HuH-7 (cell line): Measurements from ENCODE around the gene KRI1.

Source experiments
- DNase-seq: peaks from one replicate; pipeline ENCODE4 v3.0.0; 2011; ENCODE audit warnings: low spot score

Gene KRI1

DNA sequence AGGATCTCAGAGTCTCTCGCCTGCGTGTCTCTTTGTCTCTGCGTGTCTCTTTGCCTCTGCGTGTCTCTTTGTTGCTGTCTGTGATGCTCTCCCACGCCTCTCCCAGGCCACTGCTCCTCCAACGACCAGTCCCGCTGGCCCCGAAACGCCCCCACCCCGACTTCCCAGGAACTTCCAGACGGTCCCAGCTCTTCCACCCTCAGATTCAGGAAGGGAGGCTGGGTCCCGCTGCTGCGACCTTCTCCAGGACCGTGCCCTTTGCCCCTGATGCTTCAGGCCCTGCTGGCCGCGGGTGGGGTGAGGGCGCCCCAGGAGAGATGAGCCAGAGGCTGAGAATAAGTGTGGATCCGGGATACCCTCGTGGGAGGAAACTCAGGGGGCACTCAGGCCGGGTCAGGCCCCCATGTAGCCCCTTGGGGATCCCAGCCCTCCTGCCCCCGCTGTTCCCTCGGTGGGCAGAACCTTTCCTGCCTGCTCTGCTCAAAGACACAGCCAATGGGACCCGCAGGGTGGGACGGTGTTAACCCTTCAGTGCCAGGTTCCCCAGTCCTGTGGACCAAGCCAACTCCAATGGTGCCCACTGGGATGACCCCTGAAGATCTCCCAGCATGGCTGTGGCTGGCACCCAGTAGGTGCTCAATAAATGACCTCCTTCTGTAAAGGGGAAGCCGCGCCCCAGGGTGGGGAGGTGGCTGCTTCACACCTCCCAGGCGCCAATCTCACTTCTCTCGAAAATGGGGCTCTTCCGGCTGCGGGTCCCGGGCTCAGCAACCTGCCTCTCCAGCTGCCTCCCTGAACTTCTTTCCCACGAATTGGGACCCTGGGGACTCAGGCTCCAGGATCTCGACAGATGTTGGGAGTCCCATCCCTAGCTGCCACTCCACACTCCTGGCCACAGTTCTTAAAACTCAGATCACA lies 47.1 kb downstream of the KRI1 start:
- DNase-seq, result no peak

DNA sequence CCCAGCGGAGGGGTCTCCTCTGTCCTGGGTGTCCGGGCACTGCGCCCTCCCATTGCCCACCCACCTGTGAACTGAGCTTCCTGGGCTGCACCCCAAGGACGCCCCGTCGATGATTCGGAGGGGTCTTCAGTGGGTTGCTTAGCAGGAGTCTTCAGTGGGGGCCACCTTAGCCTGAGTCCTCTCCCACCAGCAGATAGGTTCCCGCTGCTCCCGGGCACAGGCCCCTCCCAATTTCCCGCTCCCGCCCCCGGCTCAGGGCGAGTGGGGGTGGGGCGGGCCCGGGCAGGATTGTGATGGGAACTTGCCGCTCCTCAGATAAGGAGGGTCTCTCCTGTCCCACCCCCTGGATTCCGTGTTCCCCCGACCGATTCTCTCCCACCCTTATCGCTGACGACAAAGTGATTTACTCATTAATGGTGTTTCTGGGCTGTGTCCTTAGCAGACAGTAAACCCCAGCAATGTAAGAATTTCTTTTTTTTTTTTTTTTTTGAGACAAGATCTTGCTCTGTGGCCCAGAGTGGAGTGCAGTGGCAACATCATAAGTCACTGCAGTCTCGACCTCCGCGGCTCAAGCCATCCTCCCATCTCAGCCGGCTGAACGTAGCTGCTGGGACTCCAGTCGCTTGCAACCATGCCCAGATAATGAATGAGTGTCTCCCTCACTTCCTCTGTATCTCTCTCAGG lies 47.9 kb downstream of the KRI1 start:
- DNase-seq, result peak; percentile 70

DNA sequence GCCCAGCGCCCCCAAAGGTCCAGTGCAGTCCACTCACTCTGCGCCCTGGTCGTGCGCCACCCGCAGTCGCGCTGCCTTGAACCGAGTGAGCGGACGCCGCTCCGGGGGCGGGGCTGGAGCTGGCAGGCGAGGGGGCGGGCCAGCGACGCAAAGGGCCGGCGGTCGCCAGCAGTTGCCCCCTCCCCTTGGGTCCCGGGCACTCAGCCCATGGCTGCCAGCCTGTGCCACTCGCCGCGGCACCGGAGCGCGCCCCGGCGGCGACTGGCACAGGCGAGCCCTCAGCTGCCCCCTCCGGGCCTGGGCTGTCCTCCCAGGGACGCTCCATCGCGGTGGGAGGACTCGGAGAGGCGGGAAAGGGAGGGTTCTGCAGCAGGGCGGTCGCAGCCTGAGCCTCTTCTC lies 48.5 kb downstream of the KRI1 start, which contains the start of gene S1PR5:
TSS of gene S1PR5 (minus strand) at position 87 of the 399 bp plus-strand sequence. CDS start 2,436 bp downstream, outside the sequence.
- peak; percentile 66 for DNase-seq

DNA sequence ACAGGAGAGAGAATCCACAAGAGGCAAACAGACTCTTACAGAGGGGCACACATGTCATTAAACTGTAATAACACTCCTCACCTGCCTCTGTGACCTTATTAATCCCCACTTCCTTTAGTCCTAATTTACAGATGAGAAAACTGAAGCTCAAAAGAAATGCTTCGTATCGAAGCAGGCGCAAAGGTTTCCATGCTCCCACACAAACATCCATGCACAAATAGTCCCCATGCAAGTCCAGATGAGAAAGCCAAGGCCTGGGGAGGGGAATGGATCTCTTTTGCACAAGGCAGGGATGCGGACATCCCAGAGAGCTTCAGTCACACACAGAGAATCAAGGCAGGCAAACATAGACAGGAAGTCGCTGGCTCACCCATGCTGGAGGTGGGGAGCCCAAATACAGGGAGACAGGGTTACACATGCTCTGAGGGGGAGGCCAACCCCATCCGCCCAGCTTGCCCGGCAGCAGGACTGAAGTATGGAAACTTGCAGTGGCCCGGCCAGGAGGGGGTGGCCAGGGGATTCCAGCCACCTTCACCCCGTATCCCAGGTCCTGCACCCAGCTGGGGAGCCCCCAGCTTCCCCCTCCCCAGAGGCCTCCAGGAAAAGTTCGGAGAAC lies 49.0 kb downstream of the KRI1 start:
- no peak for DNase-seq

DNA sequence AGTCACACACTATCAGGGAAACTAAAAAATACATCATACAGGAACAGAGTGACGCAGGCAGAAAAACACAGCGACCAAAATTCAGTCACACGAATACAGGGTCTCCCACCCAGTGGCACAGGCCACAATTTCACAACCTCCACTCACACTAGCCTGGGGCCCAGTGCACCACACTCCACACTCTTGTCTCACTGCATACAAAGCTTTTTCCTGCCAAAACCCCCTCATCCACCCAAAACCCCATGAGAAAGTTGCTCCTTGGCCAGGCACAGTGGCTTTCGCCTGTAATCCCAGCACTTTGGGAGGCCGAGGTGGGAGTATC lies 49.8 kb downstream of the KRI1 start:
- no peak for DNase-seq

DNA sequence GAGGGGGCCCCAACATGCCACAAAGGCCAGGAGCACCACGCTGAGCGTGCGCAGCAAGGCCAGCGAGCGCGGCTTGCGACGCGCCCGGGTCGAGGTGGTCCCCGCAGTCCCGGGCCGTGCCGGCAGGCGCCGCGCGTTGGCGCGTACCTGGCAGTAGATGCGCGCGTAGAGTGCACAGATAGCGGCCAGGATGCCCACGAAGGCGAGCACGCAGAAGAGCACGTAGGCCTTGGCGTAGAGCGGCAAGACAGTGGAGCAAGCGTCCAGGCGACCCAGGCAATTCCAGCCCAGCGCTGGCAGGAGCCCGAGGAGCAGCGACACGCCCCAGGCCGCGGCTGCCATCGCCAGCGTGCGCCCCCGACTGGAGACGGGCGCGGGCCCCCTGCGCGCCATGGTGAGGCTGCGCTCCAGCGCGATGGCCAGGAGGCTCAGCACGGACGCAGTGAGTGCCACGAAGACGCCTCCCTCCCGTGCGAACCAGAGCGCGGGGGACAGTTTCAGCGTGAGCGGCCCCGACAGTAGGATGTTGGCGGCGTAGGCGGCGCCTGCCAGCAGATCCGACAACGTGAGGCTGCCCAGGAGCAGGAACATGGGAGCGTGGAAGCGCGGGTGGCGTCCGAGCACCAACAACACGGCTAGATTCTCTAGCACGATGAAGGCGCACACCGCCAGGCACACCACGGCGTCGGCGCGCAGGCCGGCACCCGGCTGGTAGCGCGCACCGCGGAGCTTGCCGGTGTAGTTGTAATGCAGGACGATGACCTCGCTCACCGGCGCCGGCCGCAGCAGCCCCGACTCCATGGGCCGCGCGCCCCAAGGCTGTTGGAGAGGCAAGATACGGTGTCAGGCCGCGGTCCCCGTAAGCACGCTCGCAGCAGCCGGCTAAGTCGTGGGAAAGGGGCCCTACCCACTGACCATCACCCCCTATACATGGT lies 51.3 kb downstream of the KRI1 start:
- no peak for DNase-seq

DNA sequence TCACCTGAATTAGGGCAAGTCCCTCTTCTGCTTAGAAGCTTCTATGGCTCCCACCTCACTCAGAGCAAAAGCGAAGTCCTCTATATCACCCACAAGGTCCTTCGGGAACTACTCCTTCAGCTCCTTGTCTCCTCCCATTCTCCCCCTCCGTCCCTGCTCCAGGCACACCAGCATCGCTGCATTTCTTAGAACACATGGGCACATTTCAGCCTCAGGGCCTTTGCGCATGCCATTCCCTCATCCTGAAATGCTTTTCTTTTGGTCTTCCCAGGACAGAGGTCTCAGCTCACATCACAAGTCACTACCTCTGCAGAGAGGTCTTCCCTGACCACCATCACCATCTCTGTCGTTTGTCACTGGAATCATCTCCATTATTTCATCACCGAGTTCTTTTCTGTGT lies 52.6 kb downstream of the KRI1 start:
- no peak for DNase-seq

DNA sequence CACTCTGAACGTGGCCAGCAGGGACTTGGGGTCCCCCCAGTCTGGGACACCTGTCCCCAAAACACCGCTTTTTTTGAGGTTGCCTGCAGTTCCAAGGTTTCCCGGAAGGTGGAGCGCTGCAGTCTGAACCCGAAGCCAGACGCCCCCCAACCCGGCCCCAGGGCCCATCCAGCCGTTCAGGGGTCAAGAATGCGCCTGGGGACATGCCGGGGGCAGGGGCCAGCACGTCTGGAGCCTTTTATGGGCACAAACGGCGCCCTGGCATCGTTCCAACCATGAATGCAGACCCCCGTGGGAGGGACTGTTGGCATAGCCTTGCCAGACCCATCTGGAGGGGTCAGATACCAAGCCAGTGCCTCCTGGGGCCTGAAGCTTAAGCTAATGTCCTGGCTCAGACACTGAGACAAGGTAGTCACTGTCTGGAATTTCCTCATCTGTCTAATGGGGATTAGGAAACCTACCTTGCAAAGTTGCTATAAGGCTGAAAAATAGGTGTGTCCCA lies 55.5 kb downstream of the KRI1 start:
- peak; percentile 51 for DNase-seq

DNA sequence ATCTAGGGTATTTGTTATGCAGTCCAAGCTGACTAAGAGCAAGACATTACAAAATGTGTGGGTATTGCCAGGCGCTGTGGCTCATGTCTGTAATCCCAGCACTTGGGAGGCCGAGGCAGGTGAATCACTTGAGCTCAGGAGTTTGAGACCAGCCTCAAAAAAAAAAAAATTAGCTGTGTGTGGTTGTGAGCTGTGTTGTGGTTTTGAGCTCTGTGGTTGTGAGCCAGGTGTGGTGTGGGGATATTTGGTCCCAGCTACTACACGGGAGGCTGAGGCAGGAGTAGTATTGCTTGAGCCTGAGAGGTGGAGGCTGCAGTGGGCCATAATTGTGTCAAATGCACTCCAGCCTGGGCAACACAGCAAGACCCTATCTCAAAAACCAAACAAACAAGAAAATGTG lies 57.1 kb downstream of the KRI1 start:
- no peak for DNase-seq

DNA sequence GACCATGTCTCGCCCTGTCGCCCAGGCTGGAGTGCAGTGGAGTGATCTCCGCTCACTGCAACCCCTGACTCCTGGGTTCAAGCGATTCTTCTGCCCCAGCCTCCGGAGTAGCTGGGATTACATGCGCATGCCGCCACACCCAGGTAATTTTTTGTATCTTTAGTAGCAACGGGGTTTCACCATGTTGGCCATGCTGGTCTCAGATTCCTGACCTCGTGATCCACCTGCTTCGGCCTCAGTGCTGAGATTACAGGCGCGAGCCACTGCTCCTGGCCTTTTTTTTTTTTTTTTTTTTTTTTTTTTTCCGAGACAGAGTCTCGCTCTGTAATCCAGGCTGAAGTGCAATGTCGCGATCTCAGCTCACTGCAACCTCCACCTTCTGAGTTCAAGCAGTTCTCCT lies 57.8 kb downstream of the KRI1 start:
- DNase-seq, result no peak

DNA sequence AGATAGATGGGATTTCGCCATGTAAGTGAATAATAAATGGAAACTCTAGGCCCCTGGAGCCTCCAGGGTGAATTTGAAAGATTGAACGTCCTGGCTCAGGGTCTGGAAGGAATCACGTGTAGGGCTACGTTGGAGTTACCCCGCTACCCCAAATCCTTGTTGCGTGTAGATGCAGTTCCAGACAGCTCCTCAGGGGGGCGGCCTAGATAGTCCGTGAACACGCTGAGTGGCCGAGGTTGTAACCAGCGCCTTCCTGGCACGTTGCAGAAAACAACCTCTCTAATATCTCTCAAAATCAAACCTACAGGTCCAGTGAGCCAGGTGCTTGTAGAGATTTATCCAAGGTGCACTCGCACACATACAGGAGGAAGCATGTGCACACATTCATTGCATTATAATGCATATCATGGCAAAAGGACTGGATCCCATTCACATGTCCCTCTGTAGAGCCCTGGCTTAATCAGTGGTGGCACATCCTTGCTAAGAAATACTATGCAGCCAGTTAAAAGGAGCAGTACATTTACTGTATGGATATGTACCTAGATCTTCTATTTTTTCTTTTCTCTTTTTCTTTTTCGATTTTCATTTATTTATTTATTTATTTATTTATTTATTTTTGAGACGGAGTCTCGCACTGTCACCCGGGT lies 60.1 kb downstream of the KRI1 start:
- DNase-seq, result peak; percentile 69
